ENCODE results near the gene PGM3. TPM values are rescaled to one million over a fixed set of nuclear protein-coding genes. Genes with fewer than 3 reads are reported as not detected.

PGM3 gene
- polyA plus RNA-seq, 2 donors: 5.0 to 10.2 TPM

DNA sequence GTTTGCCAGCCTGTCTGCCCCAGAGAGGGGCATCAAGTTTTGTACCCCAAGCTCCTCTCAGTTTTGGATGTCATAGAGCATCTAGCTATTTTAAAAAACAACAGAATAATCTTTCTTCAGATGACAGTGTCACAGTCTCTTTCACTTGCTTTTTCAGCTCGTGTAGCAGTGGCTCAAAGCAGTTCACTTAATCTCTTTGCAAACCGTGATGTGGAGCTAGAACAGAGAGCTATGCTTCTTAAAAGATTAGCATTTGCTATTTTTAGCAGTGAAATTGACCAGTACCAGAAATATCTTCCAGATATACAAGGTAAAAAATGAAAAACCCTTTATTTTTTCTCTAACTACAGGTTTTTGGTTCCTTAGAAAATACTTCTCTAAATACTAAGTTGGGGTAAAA is 37.3 kb downstream of the PGM3 start:
- H3K27ac ChIP-seq (ENCODE audit: low read depth in 2 of 2, low read length in 1 of 2): no peak overlapping the region
- no peak overlapping the region for H3K4me3 ChIP-seq (ENCODE audit: low read depth in 1 of 2, low read length in 2 of 2)
- H3K4me1 ChIP-seq (ENCODE audit: control insufficient read depth in 2 of 2, insufficient read depth in 2 of 2, low read length in 1 of 2): no peaks in the 10 kb centered on the region
- peaks cover 3 to 8% of the 10 kb centered on the region in 2 donors for H3K36me3 ChIP-seq (ENCODE audit: control insufficient read depth in 2 of 2, insufficient read depth in 2 of 2, low read length in 1 of 2)
- H3K9me3 ChIP-seq (ENCODE audit: control insufficient read depth in 2 of 2, insufficient read depth in 1 of 2, low read depth in 1 of 2, low read length in 1 of 2): no peaks in the 10 kb centered on the region
- no peaks in the 10 kb centered on the region for H3K27me3 ChIP-seq (ENCODE audit: control insufficient read depth in 1 of 2, insufficient read depth in 2 of 2, low read length in 2 of 2)
- WGBS, 2 donors: 63 to 65% methylated on average over 2 of the region's 2 CpGs

- Histone ChIP-seq H3K4me1 (ENCODE audit: control insufficient read depth in 2 of 2, insufficient read depth in 2 of 2, low read length in 1 of 2) (no peaks in the 10 kb centered on the region), H3K4me3 (ENCODE audit: low read depth in 1 of 2, low read length in 2 of 2) (no peak overlapping the region), H3K9me3 (ENCODE audit: control insufficient read depth in 2 of 2, insufficient read depth in 1 of 2, low read depth in 1 of 2, low read length in 1 of 2) (no peaks in the 10 kb centered on the region), H3K27me3 (ENCODE audit: control insufficient read depth in 1 of 2, insufficient read depth in 2 of 2, low read length in 2 of 2) (no peaks in the 10 kb centered on the region), H3K36me3 (ENCODE audit: control insufficient read depth in 2 of 2, insufficient read depth in 2 of 2, low read length in 1 of 2) (peaks cover 3 to 5% of the 10 kb centered on the region in 2 donors), H3K27ac (ENCODE audit: low read depth in 2 of 2, low read length in 1 of 2) (no peak overlapping the region)
- WGBS, 2 donors: 89 to 92% methylated on average over 4 of the region's 4 CpGs
These were observed 39.1 kb downstream of the PGM3 start for GRCh38 chr6:83153883-83154521.

DNA sequence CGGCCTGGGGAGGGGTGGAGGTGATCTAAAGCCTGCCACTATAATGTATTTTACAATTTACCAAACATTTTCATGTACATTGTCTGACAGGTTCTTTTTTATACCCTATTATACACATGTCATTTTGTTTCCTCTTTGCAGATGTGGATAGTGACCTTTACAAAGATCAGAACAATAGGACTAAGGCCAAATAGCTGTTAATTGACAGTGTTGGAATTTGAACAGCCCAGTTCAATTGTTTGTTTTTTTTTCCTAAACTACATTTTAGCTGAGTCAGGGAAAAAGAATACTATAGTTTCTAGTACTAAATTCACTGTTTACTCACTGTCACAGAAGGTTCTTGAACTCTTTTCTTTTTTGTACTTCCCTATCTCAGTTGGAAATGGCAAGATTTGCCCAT is 40.2 kb downstream of the PGM3 start:
- H3K27me3 ChIP-seq (ENCODE audit: control insufficient read depth in 1 of 2, insufficient read depth in 2 of 2, low read length in 2 of 2): no peaks in the 10 kb centered on the region
- no peak overlapping the region for H3K27ac ChIP-seq (ENCODE audit: low read depth in 2 of 2, low read length in 1 of 2)
- H3K4me3 ChIP-seq (ENCODE audit: low read depth in 1 of 2, low read length in 2 of 2): no peak overlapping the region
- no peaks in the 10 kb centered on the region for H3K9me3 ChIP-seq (ENCODE audit: control insufficient read depth in 2 of 2, insufficient read depth in 1 of 2, low read depth in 1 of 2, low read length in 1 of 2)
- 90% methylated on average over 1 of the region's 1 CpG for WGBS, 2 donors
- peaks cover 3 to 5% of the 10 kb centered on the region in 2 donors for H3K36me3 ChIP-seq (ENCODE audit: control insufficient read depth in 2 of 2, insufficient read depth in 2 of 2, low read length in 1 of 2)
- no peaks in the 10 kb centered on the region for H3K4me1 ChIP-seq (ENCODE audit: control insufficient read depth in 2 of 2, insufficient read depth in 2 of 2, low read length in 1 of 2)

- Histone ChIP-seq H3K4me3 (ENCODE audit: low read depth in 1 of 2, low read length in 2 of 2) (no peak overlapping the region), H3K27ac (ENCODE audit: low read depth in 2 of 2, low read length in 1 of 2) (no peak overlapping the region), H3K9me3 (ENCODE audit: control insufficient read depth in 2 of 2, insufficient read depth in 1 of 2, low read depth in 1 of 2, low read length in 1 of 2) (no peaks in the 10 kb centered on the region), H3K27me3 (ENCODE audit: control insufficient read depth in 1 of 2, insufficient read depth in 2 of 2, low read length in 2 of 2) (no peaks in the 10 kb centered on the region), H3K4me1 (ENCODE audit: control insufficient read depth in 2 of 2, insufficient read depth in 2 of 2, low read length in 1 of 2) (no peaks in the 10 kb centered on the region), H3K36me3 (ENCODE audit: control insufficient read depth in 2 of 2, insufficient read depth in 2 of 2, low read length in 1 of 2) (peaks cover 0 to 5% of the 10 kb centered on the region in 2 donors)
- 95 to 97% methylated on average over 2 of the region's 2 CpGs for WGBS, 2 donors
These were observed 42.0 kb downstream of the PGM3 start for GRCh38 chr6:83151114-83151513.

- Histone ChIP-seq H3K36me3 (ENCODE audit: control insufficient read depth in 2 of 2, insufficient read depth in 2 of 2, low read length in 1 of 2) (peaks cover 8 to 10% of the 10 kb centered on the region in 2 donors), H3K27ac (ENCODE audit: low read depth in 2 of 2, low read length in 1 of 2) (no peak overlapping the region), H3K4me3 (ENCODE audit: low read depth in 1 of 2, low read length in 2 of 2) (no peak overlapping the region), H3K9me3 (ENCODE audit: control insufficient read depth in 2 of 2, insufficient read depth in 1 of 2, low read depth in 1 of 2, low read length in 1 of 2) (no peaks in the 10 kb centered on the region), H3K27me3 (ENCODE audit: control insufficient read depth in 1 of 2, insufficient read depth in 2 of 2, low read length in 2 of 2) (no peaks in the 10 kb centered on the region), H3K4me1 (ENCODE audit: control insufficient read depth in 2 of 2, insufficient read depth in 2 of 2, low read length in 1 of 2) (no peaks in the 10 kb centered on the region)
- 74 to 85% methylated on average over 3 of the region's 3 CpGs for WGBS, 2 donors
These were observed 54.3 kb downstream of the PGM3 start for GRCh38 chr6:83138758-83139157.

DNA sequence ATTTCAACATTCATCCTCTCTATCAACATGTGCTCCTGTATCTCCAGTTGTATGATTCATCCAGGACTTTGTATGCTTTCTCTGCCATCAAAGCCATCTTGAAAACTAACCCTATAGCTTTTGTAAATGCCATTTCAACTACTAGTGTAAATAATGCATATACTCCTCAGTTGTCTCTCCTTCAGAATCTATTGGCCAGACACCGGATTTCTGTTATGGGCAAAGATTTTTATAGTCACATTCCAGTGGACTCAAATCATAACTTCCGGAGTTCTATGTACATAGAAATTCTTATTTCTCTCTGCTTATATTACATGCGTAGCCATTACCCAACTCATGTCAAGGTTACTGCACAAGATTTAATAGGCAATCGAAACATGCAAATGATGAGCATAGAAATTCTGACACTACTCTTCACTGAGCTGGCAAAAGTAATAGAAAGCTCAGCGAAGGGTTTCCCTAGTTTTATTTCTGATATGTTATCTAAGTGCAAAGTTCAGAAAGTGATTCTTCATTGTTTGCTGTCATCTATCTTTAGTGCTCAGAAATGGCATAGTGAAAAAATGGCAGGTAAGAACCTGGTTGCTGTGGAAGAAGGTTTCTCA is 54.8 kb downstream of the PGM3 start:
- Histone ChIP-seq H3K4me3 (ENCODE audit: low read depth in 1 of 2, low read length in 2 of 2) (no peak overlapping the region), H3K9me3 (ENCODE audit: control insufficient read depth in 2 of 2, insufficient read depth in 1 of 2, low read depth in 1 of 2, low read length in 1 of 2) (no peaks in the 10 kb centered on the region), H3K27me3 (ENCODE audit: control insufficient read depth in 1 of 2, insufficient read depth in 2 of 2, low read length in 2 of 2) (no peaks in the 10 kb centered on the region), H3K36me3 (ENCODE audit: control insufficient read depth in 2 of 2, insufficient read depth in 2 of 2, low read length in 1 of 2) (peaks cover 8 to 10% of the 10 kb centered on the region in 2 donors), H3K27ac (ENCODE audit: low read depth in 2 of 2, low read length in 1 of 2) (no peak overlapping the region), H3K4me1 (ENCODE audit: control insufficient read depth in 2 of 2, insufficient read depth in 2 of 2, low read length in 1 of 2) (no peaks in the 10 kb centered on the region)
- WGBS, 2 donors: 96% methylated on average over 5 of the region's 5 CpGs

DNA sequence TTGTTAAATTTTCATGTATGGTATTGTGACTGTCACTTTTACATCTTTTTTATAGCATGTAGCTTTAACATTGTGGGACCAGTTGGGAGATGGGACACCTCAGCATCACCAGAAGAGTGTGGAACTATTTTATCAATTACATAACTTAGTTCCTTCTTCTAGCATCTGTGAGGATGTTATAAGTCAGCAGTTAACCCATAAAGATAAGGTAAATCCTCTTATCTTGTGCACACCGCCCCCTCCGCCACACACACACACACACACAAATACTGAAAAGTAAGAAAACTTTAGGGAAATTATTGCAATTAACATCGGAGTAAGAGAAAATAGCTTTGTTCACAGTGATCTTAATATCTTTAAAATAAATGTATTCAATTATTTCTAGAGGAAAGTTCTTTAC is 60.9 kb downstream of the PGM3 start:
- Histone ChIP-seq H3K4me3 (ENCODE audit: low read depth in 1 of 2, low read length in 2 of 2) (no peak overlapping the region), H3K36me3 (ENCODE audit: control insufficient read depth in 2 of 2, insufficient read depth in 2 of 2, low read length in 1 of 2) (peaks cover 9 to 12% of the 10 kb centered on the region in 2 donors), H3K27ac (ENCODE audit: low read depth in 2 of 2, low read length in 1 of 2) (no peak overlapping the region), H3K9me3 (ENCODE audit: control insufficient read depth in 2 of 2, insufficient read depth in 1 of 2, low read depth in 1 of 2, low read length in 1 of 2) (no peaks in the 10 kb centered on the region), H3K4me1 (ENCODE audit: control insufficient read depth in 2 of 2, insufficient read depth in 2 of 2, low read length in 1 of 2) (no peaks in the 10 kb centered on the region), H3K27me3 (ENCODE audit: control insufficient read depth in 1 of 2, insufficient read depth in 2 of 2, low read length in 2 of 2) (no peaks in the 10 kb centered on the region)
- 95 to 96% methylated on average over 3 of the region's 3 CpGs for WGBS, 2 donors

- Histone ChIP-seq H3K27me3 (ENCODE audit: control insufficient read depth in 1 of 2, insufficient read depth in 2 of 2, low read length in 2 of 2) (no peaks in the 10 kb centered on the region), H3K36me3 (ENCODE audit: control insufficient read depth in 2 of 2, insufficient read depth in 2 of 2, low read length in 1 of 2) (peaks cover 7 to 14% of the 10 kb centered on the region in 2 donors), H3K4me3 (ENCODE audit: low read depth in 1 of 2, low read length in 2 of 2) (no peak overlapping the region), H3K4me1 (ENCODE audit: control insufficient read depth in 2 of 2, insufficient read depth in 2 of 2, low read length in 1 of 2) (no peaks in the 10 kb centered on the region), H3K9me3 (ENCODE audit: control insufficient read depth in 2 of 2, insufficient read depth in 1 of 2, low read depth in 1 of 2, low read length in 1 of 2) (no peaks in the 10 kb centered on the region), H3K27ac (ENCODE audit: low read depth in 2 of 2, low read length in 1 of 2) (no peak overlapping the region)
- WGBS, 2 donors: 97 to 99% methylated on average over 2 of the region's 2 CpGs
These were observed 65.1 kb downstream of the PGM3 start for GRCh38 chr6:83127976-83128375.

DNA sequence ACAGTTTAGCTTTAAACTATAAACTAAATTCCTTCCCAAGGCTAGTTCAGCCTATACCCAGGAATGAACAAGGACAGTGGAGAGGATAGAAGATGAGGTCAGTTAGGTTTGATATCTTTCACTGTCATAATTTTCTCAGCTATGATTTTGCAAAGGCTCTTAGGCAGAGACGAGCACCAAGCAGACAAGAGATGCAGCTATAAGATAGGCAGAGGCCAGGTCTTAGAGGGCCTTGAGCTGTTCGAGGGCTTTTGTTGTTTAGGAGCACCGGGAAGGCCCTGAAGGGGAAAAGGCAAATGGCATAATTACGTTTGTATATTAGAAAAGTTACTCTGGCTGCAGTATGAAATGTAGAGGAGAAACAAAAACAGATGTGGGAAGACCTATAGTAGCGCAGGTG is 65.8 kb downstream of the PGM3 start:
- no peak overlapping the region for H3K4me3 ChIP-seq (ENCODE audit: low read depth in 1 of 2, low read length in 2 of 2)
- 92 to 94% methylated on average over 5 of the region's 5 CpGs for WGBS, 2 donors

DNA sequence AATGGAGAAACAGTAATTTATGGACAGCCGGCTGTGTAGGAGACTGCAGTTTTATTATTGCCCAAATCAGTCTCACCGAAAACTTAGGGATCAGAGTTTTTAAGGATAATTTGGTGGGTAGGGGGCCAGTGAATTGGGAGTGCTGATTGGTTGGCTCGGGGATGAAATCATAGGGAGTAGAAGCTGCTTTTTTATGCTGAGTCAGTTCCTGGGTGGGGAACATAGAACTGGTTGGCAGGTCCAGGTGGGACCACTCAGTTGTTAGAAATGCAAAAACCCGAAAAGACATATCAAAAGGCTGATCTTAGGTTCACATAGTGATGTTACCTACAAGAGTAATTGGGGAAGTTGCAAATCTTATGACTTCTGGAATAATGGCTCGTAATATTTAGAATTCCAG is 66.3 kb downstream of the PGM3 start:
- Histone ChIP-seq H3K4me1 (ENCODE audit: control insufficient read depth in 2 of 2, insufficient read depth in 2 of 2, low read length in 1 of 2) (no peaks in the 10 kb centered on the region), H3K9me3 (ENCODE audit: control insufficient read depth in 2 of 2, insufficient read depth in 1 of 2, low read depth in 1 of 2, low read length in 1 of 2) (no peaks in the 10 kb centered on the region), H3K27ac (ENCODE audit: low read depth in 2 of 2, low read length in 1 of 2) (no peak overlapping the region), H3K4me3 (ENCODE audit: low read depth in 1 of 2, low read length in 2 of 2) (no peak overlapping the region), H3K36me3 (ENCODE audit: control insufficient read depth in 2 of 2, insufficient read depth in 2 of 2, low read length in 1 of 2) (peaks cover 7 to 14% of the 10 kb centered on the region in 2 donors), H3K27me3 (ENCODE audit: control insufficient read depth in 1 of 2, insufficient read depth in 2 of 2, low read length in 2 of 2) (no peaks in the 10 kb centered on the region)
- WGBS, 2 donors: 95 to 96% methylated on average over 5 of the region's 5 CpGs

More for the DNA sequence above, 65.8 kb downstream of the PGM3 start:
- no peak overlapping the region for H3K27ac ChIP-seq (ENCODE audit: low read depth in 2 of 2, low read length in 1 of 2)
- H3K4me1 ChIP-seq (ENCODE audit: control insufficient read depth in 2 of 2, insufficient read depth in 2 of 2, low read length in 1 of 2): no peaks in the 10 kb centered on the region
- peaks cover 7 to 14% of the 10 kb centered on the region in 2 donors for H3K36me3 ChIP-seq (ENCODE audit: control insufficient read depth in 2 of 2, insufficient read depth in 2 of 2, low read length in 1 of 2)
- H3K27me3 ChIP-seq (ENCODE audit: control insufficient read depth in 1 of 2, insufficient read depth in 2 of 2, low read length in 2 of 2): no peaks in the 10 kb centered on the region
- H3K9me3 ChIP-seq (ENCODE audit: control insufficient read depth in 2 of 2, insufficient read depth in 1 of 2, low read depth in 1 of 2, low read length in 1 of 2): no peaks in the 10 kb centered on the region

Measured in esophagus (tissue), 2 donors.